ENCODE measurements around the gene GYS1.
"Not testable (repeated sequence)": the region's sequence is repeated elsewhere in the genome, so short reads cannot be mapped to it uniquely, and the experiment has no call there.

GYS1 gene

DNA sequence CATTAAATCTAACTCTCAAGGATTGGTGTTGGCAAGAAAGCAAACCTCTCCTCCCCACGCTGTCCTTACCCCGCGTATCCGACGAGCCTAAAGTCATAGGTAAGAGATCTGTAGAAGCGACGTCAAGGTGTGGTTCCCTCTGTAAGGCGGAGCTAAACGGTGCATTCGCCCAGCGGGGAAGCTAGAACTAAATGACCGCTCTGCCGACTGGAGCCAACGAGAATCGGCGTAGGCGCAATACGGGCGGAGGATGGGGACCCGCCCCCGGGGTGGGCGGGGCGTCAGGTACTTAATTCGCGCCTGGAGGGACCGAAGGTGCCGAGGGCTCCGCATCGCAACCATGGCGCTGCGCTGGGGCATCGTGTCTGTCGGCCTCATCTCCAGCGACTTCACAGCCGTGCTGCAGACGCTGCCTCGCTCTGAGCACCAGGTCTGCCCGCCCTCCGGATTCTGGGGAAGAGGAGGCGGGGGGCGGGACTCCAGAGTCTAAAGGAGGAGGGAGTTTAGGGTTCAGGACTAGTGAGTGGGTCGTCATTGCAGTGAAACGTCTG is 59.7 kb downstream of the GYS1 start, which contains the start of gene DHDH:
Gene DHDH, plus strand, starts transcription at position 318 of the 551 bp plus-strand sequence. Its CDS starts 23 bp downstream, at position 341.
- no peak for DNase-seq (ENCODE audit: low read depth)
- peak within 1 kb of the TSS; percentile 45 for H3K4me3 ChIP-seq (ENCODE audit: low read depth, low read length)
- in situ Hi-C loops (cut with HindIII; ENCODE audit: low sequenced_read_pairs), result no loop called here
- TF ChIP-seq CTCF (IDR thresholded peaks at IDR 0.05; ENCODE audit: low read depth, low read length, missing control alignments), result no peak

DNA sequence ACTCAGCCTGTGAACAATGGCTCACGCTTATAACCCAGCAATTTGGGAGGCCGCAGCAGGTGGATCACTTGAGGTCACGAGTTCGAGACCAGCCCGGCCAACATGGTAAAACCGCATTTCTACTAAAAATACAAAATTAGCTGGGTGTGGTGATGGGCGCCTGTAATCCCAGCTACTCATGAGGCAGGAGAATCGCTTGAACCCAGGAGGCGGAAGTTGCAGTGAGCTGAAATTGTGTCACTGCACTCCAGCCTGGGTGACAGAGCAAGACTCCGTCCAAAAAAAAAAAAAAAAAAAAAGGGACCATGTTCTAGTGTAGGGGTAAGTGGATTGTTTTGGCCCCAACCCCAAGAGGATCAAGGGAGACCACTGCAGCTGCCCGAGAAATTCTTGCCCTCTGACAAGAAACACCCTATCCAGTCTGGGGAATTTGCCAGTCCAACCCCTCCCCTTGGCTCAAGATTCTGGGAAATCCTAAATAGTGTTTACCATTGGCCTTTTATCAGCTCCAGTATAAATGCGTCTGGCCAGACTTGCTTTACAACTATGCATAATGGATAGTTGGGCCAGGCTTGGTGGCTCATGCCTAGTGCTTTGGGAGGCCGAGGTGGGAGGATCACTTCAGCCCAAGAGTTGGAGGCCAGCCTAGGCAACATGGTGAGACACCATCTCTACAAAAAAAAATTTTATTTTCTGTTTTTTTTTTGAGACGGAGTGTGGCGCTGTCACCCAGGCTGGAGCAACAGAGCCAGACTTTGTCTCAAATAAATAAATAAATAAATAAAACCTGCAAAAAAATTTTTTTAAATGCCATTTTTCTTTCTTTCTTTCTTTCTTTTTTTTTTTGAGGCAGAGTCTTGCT is 64.7 kb downstream of the GYS1 start:
- in situ Hi-C loops (cut with HindIII; ENCODE audit: low sequenced_read_pairs), result no loop called here
- TF ChIP-seq CTCF (IDR thresholded peaks at IDR 0.05; ENCODE audit: low read depth, low read length, missing control alignments), result no peak
- DNase-seq (ENCODE audit: low read depth), result no peak

GRCh38 chr19:48927692-48928091 is 65.4 kb downstream of the GYS1 start:
- DNase-seq (ENCODE audit: low read depth); in situ Hi-C loops (cut with HindIII; ENCODE audit: low sequenced_read_pairs); H3K4me3 ChIP-seq (ENCODE audit: low read depth, low read length): not testable (repeated sequence)

More for the DNA sequence above, 64.7 kb downstream of the GYS1 start:
- H3K4me3 ChIP-seq (ENCODE audit: low read depth, low read length), result no peak overlapping the region

- no peak for TF ChIP-seq CTCF (IDR thresholded peaks at IDR 0.05; ENCODE audit: low read depth, low read length, missing control alignments)
- in situ Hi-C loops (cut with HindIII; ENCODE audit: low sequenced_read_pairs), result no loop called here
- peak; percentile 82 for DNase-seq (ENCODE audit: low read depth)
- no peak overlapping the region for H3K4me3 ChIP-seq (ENCODE audit: low read depth, low read length)
Observed at GRCh38 chr19:48926909-48927308, 66.2 kb downstream of the GYS1 start.

- in situ Hi-C loops (cut with HindIII; ENCODE audit: low sequenced_read_pairs); H3K4me3 ChIP-seq (ENCODE audit: low read depth, low read length); DNase-seq (ENCODE audit: low read depth): not testable (repeated sequence)
Observed at GRCh38 chr19:48925890-48926289, 67.2 kb downstream of the GYS1 start.

DNA sequence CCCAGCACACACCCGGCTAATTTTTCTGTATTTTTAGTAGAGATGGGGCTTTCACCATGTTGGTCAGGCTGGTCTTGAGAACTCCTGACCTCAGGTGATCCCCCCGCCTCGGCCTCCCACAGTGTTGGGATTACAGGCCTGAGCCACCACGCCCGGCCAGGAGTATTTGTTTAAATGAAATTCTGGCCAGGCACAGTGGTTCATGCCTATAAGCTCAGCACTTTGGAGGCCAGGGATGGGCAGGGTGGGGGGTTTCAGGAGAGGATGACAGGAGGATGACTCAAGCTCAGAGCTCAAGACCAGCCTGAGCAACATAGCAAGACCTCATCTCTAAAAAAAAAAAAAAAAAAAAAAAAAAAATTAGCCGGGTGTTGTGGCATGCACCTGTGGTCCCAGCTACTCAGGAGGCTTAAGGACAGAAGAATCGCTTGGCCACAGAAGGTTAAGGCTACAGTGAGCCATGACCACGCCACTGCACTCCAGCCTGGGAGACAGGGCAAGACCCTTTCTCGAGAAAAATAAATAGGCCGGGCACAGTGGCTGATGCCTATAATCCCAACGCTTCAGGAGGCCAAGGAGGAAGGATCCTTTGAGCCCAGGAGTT is 67.8 kb downstream of the GYS1 start:
- in situ Hi-C loops (cut with HindIII; ENCODE audit: low sequenced_read_pairs), result no loop called here
- H3K4me3 ChIP-seq (ENCODE audit: low read depth, low read length), result no peak overlapping the region
- no peak for TF ChIP-seq CTCF (IDR thresholded peaks at IDR 0.05; ENCODE audit: low read depth, low read length, missing control alignments)
- peak; percentile 19 for DNase-seq (ENCODE audit: low read depth)

DNA sequence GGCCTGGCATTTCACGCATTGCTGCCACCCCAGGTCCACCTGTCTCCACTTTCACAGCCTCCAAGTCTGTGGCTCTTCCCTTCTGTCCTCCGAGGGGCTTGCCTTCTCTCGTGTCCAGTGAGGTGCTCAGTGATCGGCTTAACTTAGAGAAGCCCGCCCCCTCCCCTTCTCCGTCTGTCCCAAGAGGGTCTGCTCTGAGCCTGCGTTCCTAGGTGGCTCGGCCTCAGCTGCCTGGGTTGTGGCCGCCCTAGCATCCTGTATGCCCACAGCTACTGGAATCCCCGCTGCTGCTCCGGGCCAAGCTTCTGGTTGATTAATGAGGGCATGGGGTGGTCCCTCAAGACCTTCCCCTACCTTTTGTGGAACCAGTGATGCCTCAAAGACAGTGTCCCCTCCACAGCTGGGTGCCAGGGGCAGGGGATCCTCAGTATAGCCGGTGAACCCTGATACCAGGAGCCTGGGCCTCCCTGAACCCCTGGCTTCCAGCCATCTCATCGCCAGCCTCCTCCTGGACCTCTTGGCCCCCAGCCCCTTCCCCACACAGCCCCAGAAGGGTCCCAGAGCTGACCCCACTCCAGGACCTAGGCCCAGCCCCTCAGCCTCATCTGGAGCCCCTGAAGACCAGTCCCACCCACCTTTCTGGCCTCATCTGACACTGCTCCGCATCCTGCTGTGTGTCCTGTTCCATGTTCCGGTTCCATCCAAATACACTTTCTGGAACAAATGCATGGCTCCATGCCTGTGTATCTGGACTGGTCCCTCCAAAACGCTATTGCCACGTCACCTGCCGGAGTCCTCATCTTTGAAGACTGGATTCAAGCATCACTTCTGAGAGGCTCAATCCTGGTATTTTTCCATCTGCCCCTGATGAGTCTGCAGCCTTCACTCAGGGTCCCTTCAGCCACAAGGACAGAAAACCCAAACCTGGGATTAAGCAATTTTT is 70.3 kb downstream of the GYS1 start:
- in situ Hi-C loops (cut with HindIII; ENCODE audit: low sequenced_read_pairs), result no loop called here
- H3K4me3 ChIP-seq (ENCODE audit: low read depth, low read length), result no peak overlapping the region
- no peak for DNase-seq (ENCODE audit: low read depth)
- no peak for TF ChIP-seq CTCF (IDR thresholded peaks at IDR 0.05; ENCODE audit: low read depth, low read length, missing control alignments)
